K562 (cell line): ENCODE measurements around the gene ZNF69. TPM values are rescaled to one million over a fixed set of nuclear protein-coding genes. Genes with fewer than 3 reads are reported as not detected.
A peak's percentile ranks its signal among the peaks of the same experiment; 100 is the strongest.

Source experiments
- ATAC-seq: fragments of 200-7000 bp; cut with Tn5 transposase; 3 replicates; pipeline ENCODE4 v1.9.1; 2020; ENCODE audit warnings: moderate library complexity
- BruUV-seq: library from RNA; stranded (reverse); fragments of 400-500 nt; replicated peaks from 2 replicates; lab custom pipeline; 2021; lab: Mats Ljungman, UMichigan
- CTCF ChIA-PET: fragments of 300-600 bp; formaldehyde crosslinking; extraction: SDS; loops from one replicate; lab custom pipeline; 2021; ENCODE audit warnings: low intra/inter-chr PET ratio; lab: Yijun Ruan, JAX
- POLR2A ChIA-PET: fragments of 300-600, 350-650 bp; sonication (Branson Sonifier 250); formaldehyde crosslinking; extraction: SDS; loops from one replicate; lab custom pipeline; 2021; ENCODE audit warnings: antibody characterized with exemption, inconsistent platforms; lab: Yijun Ruan, JAX
- DNase-seq, 4 experiments: peaks; one replicate each; pipeline versions ENCODE4 v3.0.0 to v3.0.0-alpha.2; 2011 to 2018; ENCODE audit warnings: low spot score in 3 of 4, mixed read lengths in 3 of 4; ENCODE audit errors: extremely low read depth in 1 of 4
- FAIRE-seq: peaks from 2 replicates; lab custom pipeline; 2011; peaks lifted over from hg19 to GRCh38; lab: Jason Lieb, UNC
- H2AFZ ChIP-seq: 2 replicates; pipeline ENCODE4 v1.6.0; 2011; ENCODE audit warnings: low read depth, low read length, control low read depth, inconsistent platforms
- H3K27ac ChIP-seq: fragments of 200-600 bp; 3 replicates; pipeline ENCODE4 v1.8.0; 2011; ENCODE audit warnings: low read depth, mild to moderate bottlenecking, control low read depth, inconsistent platforms, low read length, moderate library complexity, mixed read lengths; ENCODE audit errors: extremely low read depth
- H3K27me3 ChIP-seq, 2 experiments: fragments of 300-600 bp in 1 of 2; 2 replicates in 1 of 2; 3 replicates in 1 of 2; pipeline versions ENCODE4 v1.6.0 to v1.8.0; 2011; ENCODE audit warnings: inconsistent platforms in 2 of 2, low read length in 2 of 2, mild to moderate bottlenecking in 1 of 2, mixed read lengths in 1 of 2, moderate library complexity in 1 of 2; ENCODE audit not compliant: control insufficient read depth in 2 of 2, insufficient read depth in 2 of 2
- H3K36me3 ChIP-seq: fragments of 300-600 bp; 3 replicates; pipeline ENCODE4 v1.8.0; 2011; ENCODE audit warnings: mild to moderate bottlenecking, low read length, inconsistent platforms; ENCODE audit not compliant: control insufficient read depth, insufficient read depth
- H3K4me1 ChIP-seq, 2 experiments: fragments of 200-600 bp in 1 of 2; replicated peaks in 1 of 2; 2 replicates in 1 of 2; 3 replicates in 1 of 2; pipeline versions ENCODE4 v1.5.1 to v1.8.0; 2011; ENCODE audit warnings: inconsistent platforms in 2 of 2, low read length in 2 of 2, mild to moderate bottlenecking in 1 of 2, mixed read lengths in 1 of 2, moderate library complexity in 1 of 2; ENCODE audit not compliant: control insufficient read depth in 2 of 2, insufficient read depth in 2 of 2
- H3K4me2 ChIP-seq: 2 replicates; pipeline ENCODE4 v1.6.1; 2011; ENCODE audit warnings: low read length, control low read depth, inconsistent platforms, mixed read lengths; ENCODE audit not compliant: insufficient read depth
- H3K4me3 ChIP-seq: fragments of 200-600 bp; sonication (generic), shearing (Covaris generic); 2 replicates; pipeline ENCODE4 v1.5.1; 2016; ENCODE audit warnings: control low read depth, inconsistent platforms
- H3K79me2 ChIP-seq: fragments of 200-600 bp; 3 replicates; pipeline ENCODE4 v1.8.0; 2011; ENCODE audit warnings: low read length, inconsistent platforms; ENCODE audit not compliant: control insufficient read depth, insufficient read depth
- H3K9ac ChIP-seq, 2 experiments: 2 replicates each; pipeline versions ENCODE4 v1.6.0 to v1.6.1; 2011; ENCODE audit warnings: low read depth in 2 of 2, low read length in 2 of 2, control low read depth in 1 of 2, inconsistent platforms in 1 of 2, mild to moderate bottlenecking in 1 of 2, mixed read lengths in 1 of 2; ENCODE audit not compliant: insufficient read depth in 1 of 2
- H3K9me1 ChIP-seq: one replicate; pipeline ENCODE4 v1.6.0; 2011; ENCODE audit warnings: inconsistent platforms, mild to moderate bottlenecking, low read length, moderate library complexity; ENCODE audit not compliant: control insufficient read depth, insufficient read depth
- H3K9me3 ChIP-seq: replicated peaks from 2 replicates; pipeline ENCODE4 v1.5.1; 2011; ENCODE audit warnings: low read depth, low read length, inconsistent platforms; ENCODE audit not compliant: control insufficient read depth, insufficient read depth
- H4K20me1 ChIP-seq: replicated peaks from 2 replicates; pipeline ENCODE4 v1.6.1; 2011; ENCODE audit warnings: low read length, inconsistent platforms, mixed read lengths; ENCODE audit not compliant: control insufficient read depth, insufficient read depth
- BDP1 ChIP-seq: IDR thresholded peaks from 3 replicates; pipeline ENCODE4 v1.6.1; 2011; ENCODE audit not compliant: insufficient read length, insufficient read depth
- CREB1 ChIP-seq, 2 experiments: sonication (generic) in 1 of 2; formaldehyde crosslinking in 1 of 2; IDR thresholded peaks; 2 replicates each; pipeline versions ENCODE4 v1.6.1 to v1.8.0; 2012 to 2022; ENCODE audit warnings: inconsistent platforms in 1 of 2, mild to moderate bottlenecking in 1 of 2, missing genetic modification reagents in 1 of 2, moderate library complexity in 1 of 2
- FIP1L1 ChIP-seq: fragments of 200-400 bp; formaldehyde crosslinking; IDR thresholded peaks from 2 replicates; pipeline ENCODE4 v1.6.1; 2018; ENCODE audit warnings: mild to moderate bottlenecking, low read depth, low read length; ENCODE audit not compliant: poor library complexity, severe bottlenecking
- HDAC1 ChIP-seq, 2 experiments: fragments of 450-650 bp; IDR thresholded peaks; 2 replicates each; pipeline ENCODE4 v1.6.1; 2016 to 2017; ENCODE audit warnings: inconsistent platforms in 1 of 2, mild to moderate bottlenecking in 1 of 2, moderate library complexity in 1 of 2
- KAT2B ChIP-seq: IDR thresholded peaks from one replicate; pipeline ENCODE4 v1.6.1; 2012; ENCODE audit warnings: low read depth, mild to moderate bottlenecking, control low read depth, inconsistent platforms, low read length, moderate library complexity
- MECOM ChIP-seq: fragments of 250-450 bp; sonication (Bioruptor Pico); IDR thresholded peaks from 2 replicates; pipeline ENCODE4 v1.8.0; 2022; ENCODE audit warnings: inconsistent platforms
- SAFB2 ChIP-seq: fragments of 200-400 bp; formaldehyde crosslinking; IDR thresholded peaks from 2 replicates; pipeline ENCODE4 v1.6.1; 2018; ENCODE audit warnings: borderline replicate concordance, low read length, low read depth, moderate library complexity; ENCODE audit not compliant: severe bottlenecking
- SREBF2 ChIP-seq: sonication (generic); formaldehyde crosslinking; IDR thresholded peaks from 2 replicates; pipeline ENCODE4 v1.4.0; 2020; ENCODE audit warnings: mild to moderate bottlenecking, missing genetic modification reagents
- STAT5A ChIP-seq: IDR thresholded peaks from 2 replicates; pipeline ENCODE4 v1.6.1; 2012; ENCODE audit warnings: low read length, inconsistent platforms, borderline replicate concordance
- TRIM24 ChIP-seq, 2 experiments: fragments of 450-650 bp; IDR thresholded peaks; 2 replicates each; pipeline ENCODE4 v1.6.1; 2016
- ZNF347 ChIP-seq: fragments of 450-650 bp; formaldehyde crosslinking; IDR thresholded peaks from 2 replicates; pipeline ENCODE4 v1.4.0; 2020; ENCODE audit warnings: low read depth, mild to moderate bottlenecking, moderate library complexity
- WGBS: fragments of 100-300 bp; shearing (Covaris generic); methylation state at CpG from one replicate; pipeline ENCODE4 v1.1.6; 2016; ENCODE audit warnings: low coverage, mixed read lengths; ENCODE audit not compliant: insufficient coverage; ENCODE audit errors: missing lambda C conversion rate; 5-methylcytosine and 5-hydroxymethylcytosine counted together
- in situ Hi-C: fragments of 300-500 bp; cut with MboI; formaldehyde crosslinking; loops from 4 replicates; pipeline ENCODE4 v1.15.0; 2018; ENCODE audit warnings: inconsistent platforms, mixed read lengths
- intact Hi-C: fragments of 100-400 bp; cut with micrococcal nuclease; formaldehyde crosslinking; loops from 2 replicates; pipeline ENCODE4 v1.14.2; 2022
- polyA plus RNA-seq, 8 experiments: library from polyadenylated mRNA; depleted of rRNA in 4 of 8; stranded (reverse) in 5 of 8; unstranded in 3 of 8; fragments of >200 nt; fragmentation: Nextera tagmentation in 2 of 8; fragmentation: Illumina TruSeq in 1 of 8; extraction: Ambion mirVana in 2 of 8; extraction: Trizol in 1 of 8; gene quantifications; 2 replicates each; pipeline versions ENCODE4 v1.2.1 to v1.2.3, GENCODE V29; 2011 to 2014; ENCODE audit warnings: inconsistent platforms in 1 of 8, missing spikeins in 1 of 8
- total RNA-seq, 7 experiments: library from RNA; depleted of rRNA in 6 of 7; stranded (reverse); fragments of >200 nt in 6 of 7; fragmentation: Illumina TruSeq in 2 of 7; extraction: Trizol in 2 of 7; gene quantifications; 2 replicates each; pipeline versions ENCODE4 v1.2.1 to v1.2.3, GENCODE V29; 2011 to 2021; ENCODE audit warnings: low replicate concordance in 1 of 7
- TF ChIP-seq, protein P1 (sequence below): fragments of 450-650 bp; IDR thresholded peaks from 2 replicates; pipeline ENCODE4 v1.6.1; 2017; ENCODE audit warnings: mild to moderate bottlenecking, moderate library complexity
- TF ChIP-seq, protein P2 (sequence below), 3 experiments: IDR thresholded peaks in 2 of 3; conservative IDR thresholded peaks in 1 of 3; 2 replicates each; pipeline ENCODE4 v1.5.1; 2011 to 2012; ENCODE audit warnings: low read length in 3 of 3, mild to moderate bottlenecking in 3 of 3, control low read depth in 2 of 3, improper control_type of control experiment in 1 of 3, inconsistent platforms in 1 of 3, low read depth in 1 of 3, mixed read lengths in 1 of 3, moderate library complexity in 1 of 3; ENCODE audit not compliant: insufficient read depth in 2 of 3
- TF ChIP-seq, protein P3 (sequence below): fragments of 450-650 bp; IDR thresholded peaks from 2 replicates; pipeline ENCODE4 v1.6.1; 2018; ENCODE audit warnings: mild to moderate bottlenecking, low read depth; ENCODE audit not compliant: partially characterized antibody
- TF ChIP-seq, protein P4 (sequence below): fragments of 250-450 bp; sonication (Bioruptor Pico); IDR thresholded peaks from 2 replicates; pipeline ENCODE4 v1.8.0; 2022; ENCODE audit warnings: inconsistent platforms

The ZNF69 gene
- total and polyA plus RNA-seq, 9 of the 15 experiments (the other 6 are each of a cell fraction or from before 2014, with no cell fraction given), result 2.3 to 5.4 (median 3.6) TPM

DNA sequence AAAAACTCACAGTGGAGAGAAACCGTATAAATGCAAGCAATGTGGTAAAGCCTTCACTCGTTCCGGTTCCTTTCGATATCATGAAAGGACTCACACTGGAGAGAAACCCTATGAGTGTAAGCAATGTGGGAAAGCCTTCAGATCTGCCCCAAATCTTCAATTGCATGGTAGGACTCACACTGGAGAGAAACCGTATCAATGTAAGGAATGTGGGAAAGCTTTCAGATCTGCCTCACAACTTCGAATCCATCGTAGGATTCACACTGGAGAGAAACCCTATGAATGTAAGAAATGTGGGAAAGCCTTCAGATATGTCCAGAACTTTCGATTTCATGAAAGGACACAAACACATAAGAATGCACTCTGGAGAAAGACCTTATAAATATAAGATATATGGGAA lies 19.4 kb upstream of the ZNF69 start:
- intact Hi-C loops (no loop called here), in situ Hi-C loops (no loop called here)
- ChIA-PET POLR2A (no interaction called here), CTCF (no interaction called here)
- Histone ChIP-seq H3K27ac (no peak overlapping the region), H3K9me1 (no peaks in the 10 kb centered on the region), H3K4me2 (no peak overlapping the region), H4K20me1 (no peaks in the 10 kb centered on the region), H3K4me3 (no peak overlapping the region), H3K9ac (no peak overlapping the region), H3K79me2 (no peaks in the 10 kb centered on the region), H3K4me1 (no peaks in the 10 kb centered on the region), H3K36me3 (no peaks in the 10 kb centered on the region), H3K27me3 (peaks cover 2 to 9% of the 10 kb centered on the region in 2 experiments; a peak in 3 of 5 replicates), H3K9me3 (peaks cover 8% of the 10 kb centered on the region), H2AFZ (no peak overlapping the region)
- BruUV-seq, result no TSS peak
- FAIRE-seq (no peak), ATAC-seq (no peak), DNase-seq (no peak)
- WGBS, result under 1% methylated on average over 8 of the region's 8 CpGs
- TF ChIP-seq CREB1 (IDR thresholded peaks at IDR 0.05) (no peak), CREB1 (CRISPR knock-in tag; IDR thresholded peaks at IDR 0.05) (no peak), STAT5A (no peak), BDP1 (no peak), HDAC1 (IDR thresholded peaks at IDR 0.05) (no peak), MECOM (CRISPR knock-in tag) (no peak), SAFB2 (no peak), TRIM24 (IDR thresholded peaks at IDR 0.05) (0 out of 4 replicates have a peak, but pooled peaks of 1 of the 2 experiments have one; percentile 11), SREBF2 (CRISPR knock-in tag) (no peak), FIP1L1 (no peak), ZNF347 (CRISPR knock-in tag) (no peak), KAT2B (no peak)
- TF ChIP-seq, protein P1, sequence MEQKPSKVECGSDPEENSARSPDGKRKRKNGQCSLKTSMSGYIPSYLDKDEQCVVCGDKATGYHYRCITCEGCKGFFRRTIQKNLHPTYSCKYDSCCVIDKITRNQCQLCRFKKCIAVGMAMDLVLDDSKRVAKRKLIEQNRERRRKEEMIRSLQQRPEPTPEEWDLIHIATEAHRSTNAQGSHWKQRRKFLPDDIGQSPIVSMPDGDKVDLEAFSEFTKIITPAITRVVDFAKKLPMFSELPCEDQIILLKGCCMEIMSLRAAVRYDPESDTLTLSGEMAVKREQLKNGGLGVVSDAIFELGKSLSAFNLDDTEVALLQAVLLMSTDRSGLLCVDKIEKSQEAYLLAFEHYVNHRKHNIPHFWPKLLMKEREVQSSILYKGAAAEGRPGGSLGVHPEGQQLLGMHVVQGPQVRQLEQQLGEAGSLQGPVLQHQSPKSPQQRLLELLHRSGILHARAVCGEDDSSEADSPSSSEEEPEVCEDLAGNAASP, result no peak
- TF ChIP-seq, protein P2, sequence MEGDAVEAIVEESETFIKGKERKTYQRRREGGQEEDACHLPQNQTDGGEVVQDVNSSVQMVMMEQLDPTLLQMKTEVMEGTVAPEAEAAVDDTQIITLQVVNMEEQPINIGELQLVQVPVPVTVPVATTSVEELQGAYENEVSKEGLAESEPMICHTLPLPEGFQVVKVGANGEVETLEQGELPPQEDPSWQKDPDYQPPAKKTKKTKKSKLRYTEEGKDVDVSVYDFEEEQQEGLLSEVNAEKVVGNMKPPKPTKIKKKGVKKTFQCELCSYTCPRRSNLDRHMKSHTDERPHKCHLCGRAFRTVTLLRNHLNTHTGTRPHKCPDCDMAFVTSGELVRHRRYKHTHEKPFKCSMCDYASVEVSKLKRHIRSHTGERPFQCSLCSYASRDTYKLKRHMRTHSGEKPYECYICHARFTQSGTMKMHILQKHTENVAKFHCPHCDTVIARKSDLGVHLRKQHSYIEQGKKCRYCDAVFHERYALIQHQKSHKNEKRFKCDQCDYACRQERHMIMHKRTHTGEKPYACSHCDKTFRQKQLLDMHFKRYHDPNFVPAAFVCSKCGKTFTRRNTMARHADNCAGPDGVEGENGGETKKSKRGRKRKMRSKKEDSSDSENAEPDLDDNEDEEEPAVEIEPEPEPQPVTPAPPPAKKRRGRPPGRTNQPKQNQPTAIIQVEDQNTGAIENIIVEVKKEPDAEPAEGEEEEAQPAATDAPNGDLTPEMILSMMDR (IDR thresholded peaks at IDR 0.05 in 2 of 3, conservative IDR thresholded peaks at IDR 0.05 in 1 of 3; ENCODE audit: insufficient read depth in 2 of 3, low read depth in 1 of 3, low read length in 3 of 3), result no peak
- TF ChIP-seq, protein P3, sequence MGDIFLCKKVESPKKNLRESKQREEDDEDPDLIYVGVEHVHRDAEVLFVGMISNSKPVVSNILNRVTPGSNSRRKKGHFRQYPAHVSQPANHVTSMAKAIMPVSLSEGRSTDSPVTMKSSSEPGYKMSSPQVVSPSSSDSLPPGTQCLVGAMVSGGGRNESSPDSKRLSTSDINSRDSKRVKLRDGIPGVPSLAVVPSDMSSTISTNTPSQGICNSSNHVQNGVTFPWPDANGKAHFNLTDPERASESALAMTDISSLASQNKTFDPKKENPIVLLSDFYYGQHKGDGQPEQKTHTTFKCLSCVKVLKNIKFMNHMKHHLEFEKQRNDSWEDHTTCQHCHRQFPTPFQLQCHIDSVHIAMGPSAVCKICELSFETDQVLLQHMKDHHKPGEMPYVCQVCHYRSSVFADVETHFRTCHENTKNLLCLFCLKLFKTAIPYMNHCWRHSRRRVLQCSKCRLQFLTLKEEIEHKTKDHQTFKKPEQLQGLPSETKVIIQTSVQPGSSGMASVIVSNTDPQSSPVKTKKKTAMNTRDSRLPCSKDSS, result peak; percentile 82
- TF ChIP-seq, protein P4, sequence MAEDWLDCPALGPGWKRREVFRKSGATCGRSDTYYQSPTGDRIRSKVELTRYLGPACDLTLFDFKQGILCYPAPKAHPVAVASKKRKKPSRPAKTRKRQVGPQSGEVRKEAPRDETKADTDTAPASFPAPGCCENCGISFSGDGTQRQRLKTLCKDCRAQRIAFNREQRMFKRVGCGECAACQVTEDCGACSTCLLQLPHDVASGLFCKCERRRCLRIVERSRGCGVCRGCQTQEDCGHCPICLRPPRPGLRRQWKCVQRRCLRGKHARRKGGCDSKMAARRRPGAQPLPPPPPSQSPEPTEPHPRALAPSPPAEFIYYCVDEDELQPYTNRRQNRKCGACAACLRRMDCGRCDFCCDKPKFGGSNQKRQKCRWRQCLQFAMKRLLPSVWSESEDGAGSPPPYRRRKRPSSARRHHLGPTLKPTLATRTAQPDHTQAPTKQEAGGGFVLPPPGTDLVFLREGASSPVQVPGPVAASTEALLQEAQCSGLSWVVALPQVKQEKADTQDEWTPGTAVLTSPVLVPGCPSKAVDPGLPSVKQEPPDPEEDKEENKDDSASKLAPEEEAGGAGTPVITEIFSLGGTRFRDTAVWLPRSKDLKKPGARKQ, result no peak
